Left cardiac atrium (tissue), 4 donors: ENCODE results near the gene FSTL4. TPM values are rescaled to one million over a fixed set of nuclear protein-coding genes. Genes with fewer than 3 reads are reported as not detected.
A peak's percentile ranks its signal among the peaks of the same experiment; 100 is the strongest.

Experiments
- ATAC-seq, 2 donors: fragments of 200-7000 bp; cut with Tn5 transposase; one replicate each; pipeline ENCODE4 v1.9.1; 2020; ENCODE audit warnings: mild to moderate bottlenecking in 2 of 2, moderate library complexity in 2 of 2
- DNase-seq: peaks from one replicate; pipeline ENCODE4 v3.0.0-alpha.2; 2020
- intact Hi-C, 2 donors: fragments of 100-400 bp; cut with DNase I; formaldehyde crosslinking; loops; one replicate each; pipeline versions ENCODE4 v1.14.1 to v1.15.1; 2022 to 2023
- total RNA-seq, 2 donors: library from RNA; stranded (reverse); fragmentation: NEBNext Ultra II Directional; extraction: Animal tissue kit (Norgen Biotek cat#: 25700); gene quantifications; one replicate each; pipeline ENCODE4 v1.2.1, GENCODE V29; 2021
- donor health status: DM: no; HTN: yes; CAD: no.
- donor health status: DM: no; HTN: yes; CAD: no; lungs with severe emphysema.
- donor health status: DM: yes; HTN: yes; CAD: no.
- donor health status: Dilated cardiomyopathy.

FSTL4 gene
- total RNA-seq, 2 donors from 2014 or later = 0.21 TPM; not detected in 1

DNA sequence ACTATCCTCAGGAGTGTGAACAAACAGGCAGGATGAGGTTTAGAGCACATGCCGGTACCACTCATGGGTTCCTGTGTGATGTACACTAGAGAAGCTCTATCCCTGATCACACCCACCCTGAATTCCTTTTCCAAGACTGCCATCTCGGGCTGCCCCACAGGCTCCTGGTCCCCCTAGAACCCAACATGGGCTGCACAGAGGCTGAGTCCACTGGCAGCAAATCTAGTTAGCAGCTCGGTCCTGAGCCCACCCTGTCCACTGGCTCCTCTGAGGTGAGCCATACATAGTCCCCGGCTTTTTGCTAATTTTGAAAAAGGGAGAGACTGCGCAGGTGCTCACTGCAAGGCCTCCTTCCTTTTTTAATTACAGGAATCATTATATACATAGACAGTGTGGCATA lies 227.0 kb downstream of the FSTL4 start:
- ATAC-seq = no peak
- intact Hi-C loops = no loop called here
- DNase-seq = no peak

DNA sequence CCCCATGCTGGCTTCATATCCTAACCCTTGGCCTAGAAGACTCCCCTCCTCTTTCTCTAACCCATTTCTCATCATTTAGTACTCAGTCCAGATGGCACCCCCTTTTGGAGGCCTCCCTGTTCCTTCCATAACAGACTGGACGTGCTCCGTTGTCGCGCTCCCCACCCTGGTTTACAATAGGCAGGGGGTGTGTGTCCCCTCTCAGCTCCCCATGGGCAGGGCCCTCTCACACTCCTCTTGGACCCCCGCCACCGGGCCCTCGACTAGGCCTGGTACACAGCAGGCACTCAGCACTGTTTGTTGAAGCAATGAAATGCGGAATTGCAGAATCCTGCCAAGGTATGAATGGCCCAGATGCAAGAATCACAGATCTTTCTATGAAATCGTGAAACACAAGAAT lies 227.4 kb downstream of the FSTL4 start:
- intact Hi-C loops = no loop called here
- no peak for DNase-seq
- no peak for ATAC-seq

DNA sequence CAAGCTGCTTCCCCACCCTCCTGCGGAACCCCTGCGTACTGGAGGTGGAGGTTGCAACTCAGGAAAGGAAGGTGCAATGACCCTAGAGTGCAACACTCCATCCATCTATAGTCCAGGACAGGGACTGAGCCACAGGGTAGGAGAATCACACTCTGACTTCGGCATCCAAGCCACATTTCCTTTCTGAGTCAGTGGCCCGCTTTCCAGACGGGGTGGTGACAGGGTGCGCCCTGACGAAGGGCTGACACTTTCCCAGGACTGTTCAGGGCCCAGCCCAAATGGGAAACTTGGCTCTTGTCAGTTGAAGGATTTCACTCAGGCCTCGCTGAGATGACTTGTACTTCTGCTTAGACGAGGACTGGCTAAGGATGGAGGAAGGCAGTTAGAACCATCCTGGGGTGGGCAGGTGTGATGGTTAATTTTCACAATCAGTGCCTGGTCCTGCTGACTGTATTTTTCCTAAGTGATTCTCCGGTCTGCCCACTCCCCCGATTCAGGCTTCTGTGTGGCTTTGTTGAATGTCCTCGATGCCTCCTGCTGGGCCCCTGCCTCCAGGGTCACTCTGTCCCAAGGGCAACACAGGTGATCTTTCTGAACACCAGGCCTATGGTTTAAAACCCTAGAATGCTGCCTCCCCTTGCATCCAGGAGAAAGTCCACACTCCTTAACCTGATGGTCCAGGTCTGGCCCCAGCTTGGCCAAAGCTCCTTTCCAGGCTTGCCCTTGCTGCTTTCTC lies 228.1 kb downstream of the FSTL4 start:
- no peak for DNase-seq
- intact Hi-C loops = no loop called here
- ATAC-seq = peak in 1 of 2 donors; percentile 18

DNA sequence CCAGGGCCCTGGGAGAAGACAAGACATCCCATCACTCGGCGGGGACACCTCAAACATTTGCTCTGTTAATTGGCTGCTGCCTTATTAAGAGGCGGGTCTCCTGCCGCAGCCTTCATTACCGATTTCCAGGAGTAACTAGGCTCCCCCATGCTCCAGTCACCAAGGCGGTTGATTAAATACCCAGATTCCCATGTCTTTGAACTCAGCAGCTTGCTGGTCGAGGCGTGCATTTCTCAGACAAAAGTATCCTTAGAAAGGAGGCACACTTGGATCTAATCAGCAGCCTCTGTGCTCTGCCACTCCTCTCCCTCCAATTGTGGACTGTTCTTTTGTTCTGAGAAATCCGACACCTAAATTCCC lies 228.8 kb downstream of the FSTL4 start:
- no peak for ATAC-seq
- intact Hi-C loops = no loop called here
- no peak for DNase-seq

DNA sequence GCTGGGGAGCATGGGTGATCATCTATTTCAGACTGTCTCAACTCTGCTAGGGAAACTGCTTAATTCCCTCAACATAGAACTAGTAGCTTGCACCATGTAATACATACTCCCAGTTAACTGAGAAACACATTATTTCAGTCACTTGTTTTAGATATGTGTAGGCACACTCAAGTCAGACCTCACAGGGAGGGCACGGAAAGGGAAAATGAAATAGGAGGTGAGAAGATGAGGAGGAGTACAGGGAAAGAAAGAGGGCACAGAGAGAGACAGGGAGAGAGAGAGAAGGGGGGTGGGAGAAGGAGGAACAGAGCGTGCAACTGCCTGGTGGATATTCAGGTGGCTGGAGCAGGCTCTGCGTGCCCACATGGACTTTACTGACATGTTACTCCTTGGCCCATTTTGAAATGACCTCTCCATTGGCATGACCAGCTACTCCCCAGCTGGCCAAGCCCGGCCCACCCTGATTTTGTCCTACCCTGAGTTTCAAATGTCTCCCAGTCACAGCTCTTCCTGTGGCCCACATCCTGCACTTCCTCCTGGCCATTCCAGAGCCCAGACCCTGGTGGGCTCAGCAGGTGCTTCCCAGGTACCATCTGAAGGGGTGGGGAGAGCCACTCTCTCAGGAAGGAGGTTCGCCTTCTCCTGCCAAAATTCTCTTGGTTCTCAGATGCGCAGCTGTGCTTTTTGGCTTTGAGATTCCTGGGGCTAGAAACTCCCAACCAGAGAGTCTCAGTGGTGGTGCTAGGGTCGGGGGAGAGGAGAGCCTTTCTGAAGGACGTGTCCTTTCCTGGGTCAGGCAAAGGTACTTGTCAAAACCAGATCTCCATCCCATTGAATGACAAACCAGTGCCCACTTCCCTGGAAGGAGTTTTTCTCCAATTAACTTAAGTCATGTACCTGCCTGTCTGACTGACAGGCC lies 229.4 kb downstream of the FSTL4 start:
- DNase-seq (no peak), ATAC-seq (no peak)
- intact Hi-C loops = no loop called here

DNA sequence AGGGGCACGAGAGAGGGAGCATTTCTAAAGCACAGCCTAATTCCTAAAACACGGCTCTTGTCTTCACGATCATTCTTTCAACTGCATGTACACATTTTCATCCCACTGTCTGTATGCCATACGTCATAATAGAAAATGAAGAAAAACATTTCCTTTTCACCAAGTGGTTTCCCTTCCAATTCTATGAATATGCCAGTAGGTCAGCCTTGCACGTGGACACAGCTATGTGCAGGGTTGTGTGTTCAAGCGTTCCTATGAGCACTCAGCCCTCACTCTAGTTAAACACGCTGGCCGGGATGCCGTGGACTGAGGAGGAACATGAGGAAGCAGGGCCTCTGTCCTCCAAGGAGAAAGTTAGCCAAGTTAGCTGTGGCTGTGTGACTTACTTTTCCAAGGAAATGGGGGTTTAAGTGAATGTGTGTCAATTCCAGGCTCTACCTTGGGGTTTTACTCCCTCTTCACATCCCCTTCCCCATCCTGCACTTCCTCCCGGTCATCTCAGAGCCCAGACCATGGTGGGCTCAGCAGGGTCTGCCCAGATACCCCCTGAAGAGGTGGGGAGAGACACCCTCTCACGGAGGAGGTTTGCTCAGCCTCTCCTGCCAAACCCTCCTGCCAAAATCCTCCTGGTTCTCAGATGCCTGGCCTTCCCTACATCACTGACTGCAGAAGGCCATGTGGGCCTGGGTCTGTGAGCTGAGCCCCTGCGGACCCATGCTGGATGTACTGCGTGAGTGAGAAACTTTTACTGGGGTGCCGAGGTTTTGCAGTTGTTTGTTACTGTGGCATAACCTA lies 230.6 kb downstream of the FSTL4 start:
- DNase-seq (no peak), ATAC-seq (no peak)
- intact Hi-C loops = no loop called here

DNA sequence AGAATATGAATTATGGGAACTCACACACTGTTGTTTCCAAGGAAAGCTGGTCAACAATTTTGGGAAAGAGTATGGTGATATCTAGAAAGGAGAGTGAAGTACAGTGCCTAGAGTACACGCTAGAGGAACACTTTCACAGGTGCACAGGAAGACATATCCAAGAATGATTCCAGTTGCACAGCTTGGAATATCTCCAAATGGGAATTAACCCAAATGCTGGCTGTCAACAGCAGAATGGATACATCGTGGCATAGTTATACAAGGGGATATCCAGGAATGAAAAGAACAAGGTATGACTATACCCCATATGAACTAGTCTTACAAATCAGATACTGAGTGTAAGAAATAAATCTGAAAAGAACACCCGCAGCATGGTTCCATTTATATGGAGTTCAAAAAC lies 231.3 kb downstream of the FSTL4 start:
- DNase-seq (no peak), ATAC-seq (no peak)
- intact Hi-C loops = no loop called here

DNA sequence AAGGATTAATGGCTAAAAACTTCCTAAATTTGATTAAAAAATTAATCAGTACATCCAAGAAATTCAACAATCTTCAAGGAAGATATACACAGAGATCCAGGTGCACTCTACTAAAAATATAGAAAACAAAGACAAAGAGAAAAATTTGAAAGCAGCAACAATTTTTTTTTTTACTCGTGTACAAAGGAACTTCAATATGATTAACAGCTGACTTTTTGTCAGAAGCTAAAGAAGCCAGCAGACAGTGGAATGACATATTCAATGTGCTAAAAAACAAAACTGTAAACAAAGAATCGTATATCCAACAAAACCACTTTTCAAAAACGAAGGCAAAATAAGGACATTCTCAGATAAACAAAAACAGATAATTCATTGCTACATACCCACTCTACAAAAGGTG lies 234.6 kb downstream of the FSTL4 start:
- ATAC-seq (no peak), DNase-seq (no peak)
- intact Hi-C loops = no loop called here

DNA sequence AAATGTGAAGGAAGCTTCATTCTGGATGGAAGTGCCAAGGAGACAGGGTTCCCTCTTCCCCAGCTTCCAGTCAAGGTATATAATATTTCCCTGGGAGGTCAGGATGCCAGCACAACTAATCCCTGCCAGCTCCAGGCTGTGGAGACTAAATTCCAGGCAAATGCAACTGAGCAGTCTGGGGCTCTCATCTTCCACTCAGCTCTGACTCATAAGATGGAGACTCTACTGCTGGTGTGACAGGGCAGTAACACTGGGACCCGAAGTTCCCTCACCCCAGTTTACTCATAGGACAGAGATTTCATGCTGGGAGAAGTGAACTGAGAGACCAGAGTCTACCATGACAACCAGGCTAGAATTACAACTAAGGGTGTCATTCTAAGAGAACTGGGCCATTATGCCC lies 235.4 kb downstream of the FSTL4 start:
- intact Hi-C loops = no loop called here
- no peak for DNase-seq
- ATAC-seq = no peak

DNA sequence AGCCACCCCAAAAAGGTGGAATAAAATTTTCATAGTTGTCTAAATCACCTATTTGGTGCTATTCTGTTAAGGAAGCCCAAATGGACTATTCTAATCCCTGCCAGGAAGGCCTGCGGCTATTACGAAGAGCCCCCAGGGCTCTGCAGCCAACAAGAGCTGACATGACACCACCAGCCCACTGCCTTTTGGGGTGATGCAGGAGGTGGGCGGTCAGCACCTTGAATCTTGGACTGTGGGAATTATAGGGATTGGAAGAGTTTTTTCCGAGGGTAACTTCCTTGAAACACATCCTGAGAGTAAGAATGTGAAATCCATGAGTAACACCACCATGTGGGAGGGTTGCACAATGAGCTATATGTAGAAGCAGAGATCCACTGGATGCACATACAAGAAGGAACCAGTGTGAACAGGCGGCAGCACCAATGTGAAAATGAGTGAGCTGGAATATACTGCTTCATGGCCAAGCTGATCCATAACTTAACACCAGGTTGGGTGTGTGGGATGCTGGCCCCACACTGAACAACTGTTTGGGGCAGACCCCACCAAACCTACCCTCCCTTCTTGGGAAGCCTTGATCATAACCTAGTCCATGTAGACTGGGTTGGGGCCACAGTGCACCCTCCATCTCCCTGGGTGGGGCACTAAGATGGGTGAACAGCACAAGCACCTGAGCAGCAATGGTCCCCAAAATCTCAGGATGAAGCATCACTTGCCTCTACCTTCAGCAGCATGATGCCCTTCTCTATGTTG lies 239.0 kb downstream of the FSTL4 start:
- ATAC-seq = no peak
- intact Hi-C loops = no loop called here
- no peak for DNase-seq

DNA sequence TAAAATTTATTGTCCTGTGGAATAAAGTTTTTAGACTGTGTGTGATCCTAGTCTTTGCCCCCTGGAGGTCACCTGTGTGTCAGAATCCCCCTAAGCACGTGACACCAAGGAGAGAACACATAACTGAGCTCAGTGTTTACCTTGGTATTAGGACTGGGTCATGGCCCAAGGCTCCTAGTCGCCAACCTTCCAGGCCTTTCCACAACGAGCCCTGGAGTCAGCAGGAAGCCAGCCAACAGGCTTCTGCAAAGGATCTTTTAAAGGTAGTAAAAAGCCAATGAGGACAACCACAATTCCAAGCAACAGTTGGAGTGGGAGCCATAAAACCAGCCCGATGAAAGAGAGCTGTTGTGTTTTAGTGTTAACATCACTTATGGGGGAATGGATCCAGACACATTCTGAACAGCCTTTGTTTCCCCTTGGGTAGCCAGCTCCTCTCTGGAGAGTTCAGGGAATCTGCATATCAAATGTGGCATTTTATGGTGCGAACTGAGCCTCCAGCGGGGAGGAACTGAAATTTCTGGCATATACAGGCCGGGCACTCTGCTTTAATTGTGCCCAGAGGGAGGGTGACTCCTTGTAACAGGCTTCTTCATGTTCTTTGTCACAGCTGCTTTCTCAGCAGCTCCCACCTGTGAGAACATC lies 239.9 kb downstream of the FSTL4 start:
- DNase-seq (no peak), ATAC-seq (no peak)
- intact Hi-C loops = no loop called here

DNA sequence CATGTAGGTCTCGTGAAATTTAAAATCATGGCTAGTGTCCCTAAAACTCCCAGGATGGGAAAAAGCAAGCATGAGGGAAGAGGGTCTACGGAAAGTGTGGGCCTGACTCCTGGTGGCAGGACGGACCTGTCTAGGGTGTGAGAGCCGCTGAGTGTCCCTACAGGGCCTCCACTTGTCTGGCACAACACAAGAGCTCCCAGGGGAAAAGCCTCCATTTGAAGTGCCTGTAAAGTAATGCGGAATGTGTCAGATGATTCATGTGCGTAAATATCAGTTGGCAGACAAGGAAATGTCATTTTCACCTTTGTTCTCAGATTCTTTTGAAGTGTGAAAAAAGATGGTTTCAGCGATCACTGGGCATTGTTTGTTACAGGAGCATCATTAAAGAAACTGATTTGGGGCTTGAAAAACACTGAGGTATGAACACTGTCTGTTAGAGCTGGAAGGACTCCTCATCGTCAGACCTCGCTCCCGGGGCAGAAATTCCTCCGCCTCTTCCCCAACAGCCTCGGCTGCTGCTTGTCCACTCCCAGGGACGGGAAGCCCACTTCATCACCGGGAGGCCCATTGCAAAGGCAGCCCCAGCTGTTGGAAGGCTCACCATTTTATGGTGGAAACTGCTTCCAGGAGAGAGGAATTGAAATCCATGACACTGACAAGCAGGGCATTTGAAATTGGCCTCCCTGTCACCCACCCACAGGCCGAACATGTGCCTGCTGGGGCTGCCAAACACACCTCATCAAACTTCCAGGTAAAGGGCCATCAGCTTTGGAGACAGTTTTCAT lies 240.8 kb downstream of the FSTL4 start:
- no peak for DNase-seq
- intact Hi-C loops = no loop called here
- ATAC-seq = peak; percentile 39 to 50

DNA sequence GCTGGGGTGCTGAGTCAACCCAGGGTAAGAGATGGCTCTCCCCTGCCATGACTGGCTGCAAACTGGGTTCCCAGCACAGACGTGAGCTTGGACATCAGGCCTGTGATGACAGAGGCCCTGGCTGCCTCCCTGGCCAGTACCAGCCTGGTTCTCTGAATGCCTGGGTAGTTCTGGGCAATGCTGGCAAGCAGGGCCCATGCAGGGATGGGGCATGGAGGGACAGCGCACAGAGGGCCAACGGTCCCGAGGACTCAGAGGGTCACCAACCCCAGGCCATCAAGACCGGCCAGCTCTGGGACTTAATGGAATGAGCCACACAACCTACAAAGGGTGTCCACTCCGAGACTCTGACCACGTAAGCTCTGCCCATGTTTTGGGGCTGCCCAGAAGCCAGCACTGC lies 241.4 kb downstream of the FSTL4 start:
- DNase-seq (no peak), ATAC-seq (no peak)
- intact Hi-C loops = no loop called here

DNA sequence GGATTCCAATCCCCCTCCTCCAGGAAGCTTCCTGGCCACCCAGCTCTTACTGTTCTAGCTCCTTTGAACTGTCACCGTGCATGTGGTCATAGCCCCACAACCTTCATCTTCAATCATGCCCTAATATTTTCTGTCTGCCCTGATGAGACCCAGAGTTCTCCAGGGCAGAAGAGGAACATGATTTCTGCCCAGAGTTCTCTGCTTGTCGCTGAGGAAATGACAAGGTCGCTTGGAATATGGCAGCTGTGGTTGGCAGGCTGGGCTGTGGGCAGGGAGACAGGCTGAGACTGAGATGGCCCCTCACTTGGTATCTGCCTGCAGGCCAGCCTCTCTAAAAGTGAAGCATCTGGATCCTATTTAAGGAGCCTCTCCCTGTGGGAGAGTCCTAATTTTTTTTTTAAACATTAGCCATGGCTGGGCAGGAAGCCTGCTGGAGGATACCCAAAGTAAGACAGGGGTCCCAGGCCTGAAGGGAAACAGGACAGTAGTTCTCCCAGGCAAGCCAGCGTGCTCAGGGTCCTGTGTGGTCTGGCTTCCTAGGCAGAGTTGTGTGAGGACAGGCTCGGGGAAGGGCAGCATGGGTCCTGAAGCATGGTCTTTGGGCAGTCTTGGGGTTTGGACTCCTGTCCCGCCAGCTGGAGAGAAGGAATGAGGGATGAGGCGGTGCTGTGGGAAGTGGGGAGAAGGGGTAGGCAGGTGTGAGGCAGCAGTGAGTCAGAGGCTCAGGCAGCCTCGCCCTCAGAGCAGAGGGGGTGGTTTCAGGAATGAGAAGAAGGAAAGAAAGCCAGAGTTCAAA lies 242.1 kb downstream of the FSTL4 start:
- intact Hi-C loops = no loop called here
- no peak for DNase-seq
- peak in 1 of 2 donors; percentile 24 for ATAC-seq

DNA sequence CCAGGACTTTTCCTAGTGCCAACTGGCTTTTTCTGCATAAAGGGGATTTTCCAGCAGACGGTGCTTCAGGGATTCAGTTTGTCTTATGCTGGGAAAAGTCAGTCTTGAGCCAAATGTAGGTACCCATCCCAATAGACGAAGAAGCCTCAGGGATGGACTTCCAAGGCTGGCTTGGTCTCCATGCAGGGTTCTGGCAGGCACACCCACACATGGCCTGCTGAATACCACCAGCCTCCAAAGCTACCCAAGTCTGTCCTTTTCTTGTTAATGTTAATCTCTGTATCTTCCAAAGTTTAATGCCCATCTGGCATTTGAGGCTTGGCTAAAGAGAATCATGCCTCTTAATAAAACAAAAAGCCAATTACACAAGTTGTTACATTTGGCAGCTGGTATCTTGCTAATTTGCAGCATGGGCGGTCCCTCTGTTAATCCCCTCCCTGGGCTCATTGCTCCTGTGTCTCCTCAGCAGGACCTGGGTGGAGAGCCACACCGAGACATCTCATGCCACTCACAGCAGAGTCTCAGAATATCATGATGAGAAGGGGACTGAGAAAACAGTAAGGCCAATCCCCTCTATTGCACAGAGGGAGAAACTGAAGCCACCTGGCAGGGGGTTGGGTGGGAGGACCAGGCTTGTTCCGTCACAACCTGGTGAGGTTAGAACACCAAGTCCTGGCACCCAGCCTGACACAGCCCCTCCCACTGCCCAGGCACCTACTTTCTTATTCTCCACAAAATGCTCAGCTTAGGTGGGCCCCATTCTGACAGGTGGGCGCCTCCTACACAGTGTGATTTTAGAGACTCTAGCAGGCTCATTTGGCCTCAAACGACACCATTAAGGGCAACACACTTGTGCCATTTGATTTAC lies 243.2 kb downstream of the FSTL4 start:
- no peak for DNase-seq
- intact Hi-C loops = no loop called here

DNA sequence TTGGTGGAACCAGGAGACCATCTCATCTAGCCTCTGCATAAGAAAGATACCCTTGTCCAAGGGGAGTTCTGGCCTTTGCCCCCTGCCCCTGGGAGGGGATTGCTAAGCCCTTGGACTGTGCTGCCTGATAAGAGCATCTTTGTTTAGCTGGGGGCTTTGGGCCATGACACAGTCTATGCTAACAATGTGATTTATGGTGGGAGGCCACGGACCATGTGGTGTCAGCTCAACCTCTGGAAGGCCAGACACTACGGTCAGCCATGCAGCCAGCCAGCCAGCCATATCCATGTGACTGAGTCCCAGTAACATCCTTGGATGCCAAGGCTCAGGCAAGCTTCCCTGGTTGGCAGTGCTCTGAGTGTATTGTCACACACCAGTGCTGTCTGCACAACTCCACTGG lies 244.4 kb downstream of the FSTL4 start:
- intact Hi-C loops = no loop called here

More for the DNA sequence above, 243.2 kb downstream of the FSTL4 start:
- ATAC-seq = no peak

More for the DNA sequence above, 244.4 kb downstream of the FSTL4 start:
- no peak for ATAC-seq
- DNase-seq = no peak
